Stimulated activated CD8-positive, alpha-beta memory T cell treated with anti-CD3 and anti-CD28 coated beads, Interleukin-7, amount 100 ng/mL, for 48 hours (primary cell): ENCODE measurements around the gene F2RL3.

Experiments
- DNase-seq, 2 donors: peaks; one replicate each; pipeline ENCODE4 v3.0.0-alpha.2; 2020; ENCODE audit warnings: low read depth in 1 of 2; ENCODE audit errors: extremely low read depth in 1 of 2

The F2RL3 gene

GRCh38 chr19:16888629-16889365 lies at the start of gene F2RL3:
Gene F2RL3 (plus strand): TSS chr19:16888999. CDS start chr19:16889190, 191 bp downstream.
- DNase-seq, result no peak

- DNase-seq, result no peak
These were observed 47.3 kb upstream of the F2RL3 start for GRCh38 chr19:16841391-16841926.

GRCh38 chr19:16846901-16847300 lies 41.9 kb upstream of the F2RL3 start:
- no peak for DNase-seq

- DNase-seq, result no peak
These were observed 41.4 kb upstream of the F2RL3 start for GRCh38 chr19:16847430-16847829.

GRCh38 chr19:16849168-16849567 lies 39.6 kb upstream of the F2RL3 start:
- DNase-seq, result no peak

- no peak for DNase-seq
These were observed 38.7 kb upstream of the F2RL3 start for GRCh38 chr19:16850133-16850532.

GRCh38 chr19:16851031-16851712 lies 37.6 kb upstream of the F2RL3 start:
- no peak for DNase-seq

GRCh38 chr19:16853066-16853465 lies 35.7 kb upstream of the F2RL3 start:
- no peak for DNase-seq

GRCh38 chr19:16856091-16856490 lies 32.7 kb upstream of the F2RL3 start:
- no peak for DNase-seq

- no peak for DNase-seq
These were observed 29.2 kb upstream of the F2RL3 start for GRCh38 chr19:16859626-16860025.

- DNase-seq, result no peak
These were observed 28.7 kb upstream of the F2RL3 start for GRCh38 chr19:16860118-16860517.

GRCh38 chr19:16861011-16861410 lies 27.8 kb upstream of the F2RL3 start:
- DNase-seq, result no peak

GRCh38 chr19:16861834-16862233 lies 27.0 kb upstream of the F2RL3 start:
- DNase-seq, result no peak

GRCh38 chr19:16862826-16863415 lies 25.9 kb upstream of the F2RL3 start:
- DNase-seq, result no peak

- DNase-seq, result no peak
These were observed 21.6 kb upstream of the F2RL3 start for GRCh38 chr19:16867211-16867610.

- DNase-seq, result no peak
These were observed 20.2 kb upstream of the F2RL3 start for GRCh38 chr19:16868423-16869130.

GRCh38 chr19:16869331-16869972 lies 19.3 kb upstream of the F2RL3 start:
- DNase-seq, result no peak

GRCh38 chr19:16871871-16872270 lies 16.9 kb upstream of the F2RL3 start:
- DNase-seq, result no peak

- no peak for DNase-seq
These were observed 16.1 kb upstream of the F2RL3 start for GRCh38 chr19:16872728-16873127.

GRCh38 chr19:16873594-16873993 lies 15.2 kb upstream of the F2RL3 start:
- no peak for DNase-seq
